ENCODE data around the gene NOX5.

NOX5 gene

DNA sequence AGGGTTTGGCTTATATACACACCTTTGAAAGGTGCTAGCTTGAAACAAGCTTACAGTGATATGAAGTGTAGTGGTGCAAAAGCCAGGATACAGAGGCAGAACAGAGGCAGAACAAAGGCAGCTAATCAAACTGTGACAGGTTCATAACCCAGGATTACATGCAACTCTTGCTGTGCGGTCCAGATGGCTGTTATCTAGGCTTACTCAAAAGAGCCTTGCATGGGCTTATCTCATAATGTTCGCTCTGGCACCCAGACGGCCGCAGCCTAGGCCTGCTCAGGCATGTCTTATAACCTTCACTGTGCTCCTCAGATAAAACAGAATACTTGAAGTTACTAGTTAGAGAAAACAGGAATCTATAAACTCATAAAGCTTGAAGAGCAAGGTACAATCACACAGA is 22.8 kb upstream of the NOX5 start:
- no peak for DNase-seq (ENCODE audit: low read depth in 2 of 2)

DNA sequence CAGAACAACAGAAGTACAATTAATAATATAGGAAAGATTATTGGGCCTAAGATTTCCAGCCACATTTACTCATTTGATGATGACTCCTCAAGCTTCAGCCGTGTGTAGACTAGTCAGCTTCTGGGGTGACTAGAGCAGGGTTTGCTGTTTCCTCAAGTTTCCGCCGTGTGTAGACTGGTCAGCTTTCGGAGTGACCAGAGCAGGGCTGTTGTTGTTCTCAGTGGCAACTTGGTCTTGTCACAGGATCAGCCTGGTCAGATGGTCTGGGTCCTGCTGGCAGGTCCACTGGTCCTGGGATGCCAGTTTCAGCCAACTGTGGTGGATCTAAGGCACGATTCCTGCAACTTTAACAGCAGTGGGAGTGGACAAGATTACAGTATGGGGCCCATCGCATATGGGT is 21.8 kb upstream of the NOX5 start:
- DNase-seq (ENCODE audit: low read depth in 2 of 2) = no peak

DNA sequence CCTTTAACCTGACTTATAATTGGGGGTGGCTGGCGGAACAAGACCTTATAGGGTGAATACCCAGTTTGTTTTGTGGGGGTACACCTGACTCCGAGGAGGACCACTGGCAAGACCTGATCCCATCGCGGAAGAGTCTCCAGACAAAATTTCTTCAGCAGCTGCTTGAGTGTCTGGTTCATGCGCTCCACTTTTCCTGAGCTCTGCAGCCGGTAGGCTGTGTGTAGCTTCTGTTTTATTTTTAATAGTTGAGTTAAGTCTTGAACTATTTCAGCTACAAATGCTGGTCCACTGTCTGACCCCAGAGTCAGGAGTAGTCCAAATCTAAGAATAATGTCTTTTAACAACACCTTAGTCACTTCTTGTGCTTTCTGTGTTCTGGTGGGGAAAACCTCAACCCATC is 21.2 kb upstream of the NOX5 start:
- no peak for DNase-seq (ENCODE audit: low read depth in 2 of 2)

GRCh38 chr15:68994149-68994548 is 20.3 kb upstream of the NOX5 start:
- DNase-seq (ENCODE audit: low read depth in 2 of 2) = no peak

DNA sequence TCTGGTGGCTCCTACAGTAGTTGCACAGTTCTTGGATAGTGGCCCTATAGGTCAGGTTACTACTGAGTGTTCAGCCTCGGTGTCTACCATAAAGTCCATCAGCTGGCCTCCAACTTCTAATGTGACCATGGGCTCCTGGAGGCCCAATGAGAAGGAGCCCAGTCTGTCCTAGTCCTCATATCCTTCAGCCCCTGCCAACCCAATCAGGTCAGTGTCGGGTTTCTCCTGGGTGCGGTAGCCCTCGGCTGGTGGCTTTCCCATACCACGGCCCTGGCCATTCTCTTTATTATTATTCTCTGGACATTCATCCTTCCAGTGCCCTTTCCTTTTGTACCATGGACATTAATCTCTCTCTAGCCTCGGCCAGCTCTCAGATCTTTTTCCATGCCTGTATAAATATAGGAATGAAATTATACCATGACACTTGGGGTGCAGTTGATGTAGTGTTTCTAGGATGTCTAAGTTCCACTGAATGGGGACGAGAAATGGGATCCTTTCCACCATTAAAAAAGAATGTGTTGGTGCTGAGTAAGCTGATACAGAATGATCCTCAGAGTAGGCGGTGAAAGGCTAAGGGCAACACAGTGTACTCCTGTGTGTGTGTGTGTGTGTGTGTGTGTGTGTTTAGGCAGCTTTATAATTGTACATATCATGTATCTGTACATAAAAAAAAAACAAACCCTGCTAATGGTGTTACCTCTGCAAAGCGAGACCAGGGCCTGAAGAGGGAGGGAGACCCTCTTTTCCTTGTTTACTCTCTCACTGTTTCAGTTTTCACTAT is 19.3 kb upstream of the NOX5 start:
- no peak for DNase-seq (ENCODE audit: low read depth in 2 of 2)

DNA sequence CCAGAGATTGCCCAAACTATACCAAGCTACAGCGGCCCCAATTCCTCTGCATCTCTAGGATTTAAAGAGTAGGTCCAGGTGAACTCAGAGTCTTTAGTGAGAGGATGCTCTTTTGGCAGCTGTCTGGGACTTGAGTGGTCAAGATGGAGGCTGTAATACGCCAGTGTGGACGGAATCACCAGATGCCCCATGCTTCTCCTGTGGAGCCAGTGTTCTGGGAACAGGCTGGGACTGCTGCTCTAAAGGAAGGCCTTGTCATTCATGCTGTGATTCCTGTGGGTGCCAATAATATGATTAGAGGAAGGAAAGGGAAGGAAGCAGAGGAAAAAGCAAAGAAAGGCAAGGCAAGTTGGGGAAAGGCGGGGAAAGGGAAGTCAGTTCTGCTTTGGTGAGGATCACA is 17.4 kb upstream of the NOX5 start:
- no peak for DNase-seq (ENCODE audit: low read depth in 2 of 2)

GRCh38 chr15:68997930-68998777 is 16.3 kb upstream of the NOX5 start:
- DNase-seq (ENCODE audit: low read depth in 2 of 2) = no peak

DNA sequence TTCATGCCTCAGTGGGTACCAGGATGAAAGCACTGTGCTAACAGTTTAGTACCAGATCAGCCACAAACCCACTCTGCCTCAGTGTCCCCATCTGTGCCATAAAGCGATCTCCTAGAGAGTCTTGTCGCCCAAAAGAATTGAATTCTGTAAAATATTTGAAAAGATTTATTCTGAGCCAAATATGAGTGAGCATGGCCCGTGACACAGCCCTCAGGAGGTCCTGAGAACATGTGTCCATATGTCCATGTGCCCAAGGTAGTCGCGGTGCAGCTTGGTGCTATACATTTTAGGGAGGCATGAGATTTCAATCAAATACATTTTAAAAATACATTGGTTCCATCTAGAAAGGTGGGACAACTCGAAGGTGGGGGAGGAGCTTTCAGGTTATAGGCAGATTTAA is 15.4 kb upstream of the NOX5 start:
- no peak for DNase-seq (ENCODE audit: low read depth in 2 of 2)

DNA sequence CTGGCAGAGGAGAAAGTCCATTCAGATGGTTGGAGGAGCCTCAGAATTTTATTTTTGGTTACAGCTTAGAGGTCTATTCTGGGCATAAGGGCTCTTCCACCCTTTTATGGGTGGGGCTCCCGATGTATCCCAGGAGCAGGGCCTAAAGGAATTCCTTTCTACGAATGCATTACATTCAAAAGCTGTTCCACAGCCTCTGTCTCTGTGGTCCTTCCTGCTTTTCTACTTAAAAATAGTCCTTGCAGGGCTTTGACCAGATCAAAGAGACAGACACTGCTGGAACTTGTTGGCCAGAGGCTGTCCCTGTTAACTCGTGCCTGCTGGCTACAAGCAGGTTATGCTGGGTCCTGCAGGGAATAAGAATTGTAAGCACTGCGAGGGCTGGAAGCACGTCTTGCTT is 14.4 kb upstream of the NOX5 start:
- no peak for DNase-seq (ENCODE audit: low read depth in 2 of 2)

- no peak for DNase-seq (ENCODE audit: low read depth in 2 of 2)
Measured at GRCh38 chr15:69000725-69001503, 13.6 kb upstream of the NOX5 start.

GRCh38 chr15:69002783-69003182 is 11.7 kb upstream of the NOX5 start:
- no peak for DNase-seq (ENCODE audit: low read depth in 2 of 2)

DNA sequence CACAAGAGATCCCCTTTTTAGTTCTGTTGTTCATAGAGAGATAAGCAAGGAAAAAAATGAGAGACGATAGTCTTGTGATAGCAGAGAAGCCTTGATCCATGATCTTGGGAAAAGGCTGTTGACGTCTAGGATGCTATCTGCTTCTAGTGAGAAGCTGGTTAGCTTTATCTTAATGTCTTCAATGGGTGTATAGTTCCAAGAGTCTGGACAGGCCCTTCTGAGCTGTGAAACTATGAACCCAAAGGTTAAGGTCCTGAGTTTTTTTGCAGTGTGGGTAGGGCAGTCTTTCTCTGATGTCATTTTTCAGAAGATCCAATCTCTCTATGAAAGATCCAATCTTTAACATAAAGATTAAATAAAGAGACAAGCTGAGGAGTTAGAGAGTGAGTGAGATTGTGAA is 10.5 kb upstream of the NOX5 start:
- no peak for DNase-seq (ENCODE audit: low read depth in 2 of 2)

GRCh38 chr15:69008056-69008455 is 6.4 kb upstream of the NOX5 start:
- no peak for DNase-seq (ENCODE audit: low read depth in 2 of 2)

GRCh38 chr15:69009341-69009740 is 5.2 kb upstream of the NOX5 start:
- no peak for DNase-seq (ENCODE audit: low read depth in 2 of 2)

DNA sequence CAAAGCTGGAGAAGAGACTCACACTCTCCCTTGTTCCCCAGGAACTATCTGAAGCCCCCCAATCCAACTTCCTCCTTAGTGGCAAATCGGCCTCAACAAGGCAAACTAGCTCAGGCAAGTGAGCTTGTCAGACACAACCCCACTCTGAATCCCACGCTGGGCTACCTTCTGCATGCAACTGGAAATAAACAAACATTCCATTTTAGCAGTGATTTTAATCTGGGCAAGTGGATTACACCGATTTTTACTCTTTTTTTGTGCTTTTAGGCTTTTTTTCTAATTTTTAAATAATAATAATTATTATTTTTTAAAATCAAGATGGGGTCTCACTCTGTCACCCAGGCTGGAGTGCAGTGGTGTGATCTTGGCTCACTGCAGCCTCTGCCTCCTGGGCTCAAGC is 2.9 kb upstream of the NOX5 start:
- no peak for DNase-seq (ENCODE audit: low read depth in 2 of 2)

DNA sequence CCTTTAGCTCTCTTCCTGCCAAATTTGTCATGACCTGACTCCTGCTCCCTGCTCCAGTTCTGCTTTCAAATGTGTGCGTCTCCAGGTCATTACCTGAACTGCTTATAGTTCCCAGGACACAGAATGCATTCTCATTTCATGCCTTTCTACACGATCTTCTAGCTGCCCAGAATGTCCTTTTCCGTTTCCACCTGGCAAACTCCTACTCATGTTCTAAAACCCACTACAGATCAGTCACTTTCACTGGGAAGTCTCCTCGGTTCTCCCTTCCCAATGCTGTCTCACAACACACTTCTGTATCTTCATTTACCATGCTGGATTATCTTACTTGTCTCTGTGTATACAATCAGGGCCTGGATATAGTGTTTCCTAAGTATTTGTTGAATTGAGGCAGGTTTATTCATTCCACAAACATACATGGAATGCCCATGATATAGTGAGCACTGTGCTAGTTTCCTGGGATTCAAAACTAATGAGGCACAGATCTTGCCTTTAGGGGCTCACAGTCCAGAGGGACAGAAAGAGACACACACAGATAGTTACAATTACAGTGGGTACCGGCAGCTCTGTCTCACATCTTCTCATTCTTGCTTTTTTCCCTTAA is 1.6 kb upstream of the NOX5 start:
- DNase-seq (ENCODE audit: low read depth in 2 of 2) = no peak

DNA sequence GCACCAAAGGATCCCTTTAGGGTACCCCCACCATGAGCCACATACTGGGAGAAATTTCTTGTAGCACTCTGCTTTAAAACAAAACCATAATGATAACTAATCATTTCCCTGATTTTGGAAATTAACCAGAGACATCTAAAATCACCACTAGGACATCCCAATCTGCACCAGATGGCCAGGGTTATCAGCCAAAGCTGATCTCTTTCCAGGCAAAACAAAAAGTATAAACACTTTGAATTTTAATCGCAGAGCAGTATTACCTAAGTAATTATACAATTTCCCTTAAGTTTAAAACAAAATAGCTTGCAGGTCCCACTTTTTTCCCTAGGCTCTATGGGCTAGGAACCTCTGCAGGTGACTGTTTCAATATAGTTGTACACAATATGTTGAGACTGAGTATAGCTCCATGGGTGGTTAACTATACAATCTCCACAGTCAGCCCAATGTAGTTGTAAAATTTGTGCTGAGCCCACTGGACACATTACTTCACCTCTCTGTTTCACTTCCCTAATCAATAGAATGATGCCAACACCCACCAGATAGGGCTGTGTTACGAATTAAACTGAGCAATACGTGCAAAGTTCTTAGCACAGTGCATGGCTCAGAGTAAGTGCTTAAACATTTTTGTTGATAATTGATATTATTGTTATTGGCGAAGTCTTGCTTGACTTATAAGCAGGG is 629 bp upstream of the NOX5 start:
- no peak for DNase-seq (ENCODE audit: low read depth in 2 of 2)

- no peak for DNase-seq (ENCODE audit: low read depth in 2 of 2)
Measured at GRCh38 chr15:69015591-69015990, 1.1 kb downstream of the NOX5 start.

DNA sequence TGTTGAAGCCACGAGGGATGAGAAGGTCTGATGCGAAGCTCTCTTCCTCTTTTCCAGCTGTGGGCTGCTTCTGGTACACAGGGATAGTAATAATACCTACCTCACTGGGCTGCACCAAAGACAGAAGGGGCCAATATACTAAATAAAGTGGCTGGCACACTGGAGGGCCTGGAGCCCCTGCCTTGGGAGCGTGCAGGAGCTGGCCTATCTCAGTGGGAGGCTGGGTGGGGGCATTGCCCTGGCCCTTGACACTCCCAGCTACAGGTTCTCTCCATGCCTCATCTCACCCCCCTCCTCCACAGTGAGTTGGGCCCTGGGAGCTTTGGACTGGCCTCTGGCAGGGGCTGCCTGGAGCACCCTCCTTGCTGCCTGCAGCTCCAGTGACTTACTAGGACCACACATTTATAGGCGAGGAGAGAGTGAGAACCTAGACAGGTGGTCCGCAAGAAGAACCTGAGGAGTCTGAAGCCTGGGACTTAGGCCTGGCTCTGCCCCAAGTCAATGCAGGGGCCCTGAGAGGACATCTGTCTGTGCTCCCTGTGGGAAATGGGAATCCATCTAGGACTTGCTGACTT is 1.6 kb downstream of the NOX5 start:
- DNase-seq (ENCODE audit: low read depth in 2 of 2) = no peak

DNA sequence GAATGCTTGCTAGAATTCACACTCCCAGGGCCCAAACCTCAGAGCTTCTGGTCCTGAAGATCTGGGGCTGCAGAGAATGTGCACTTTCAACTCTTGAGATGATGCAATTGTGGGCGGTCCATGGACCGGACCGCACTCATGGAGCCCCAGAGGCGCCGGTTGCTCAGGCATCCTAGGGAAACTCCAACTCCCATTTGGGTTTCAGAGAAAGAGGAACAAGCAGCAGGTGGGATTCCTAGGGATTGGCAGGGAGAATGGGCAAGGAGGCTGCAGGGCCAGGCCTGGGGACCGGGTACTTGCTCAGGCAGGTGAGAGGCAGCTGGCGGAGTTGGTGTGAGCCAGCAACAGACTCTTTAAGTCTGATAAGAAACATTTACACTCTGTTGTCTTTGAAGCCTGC is 3.5 kb downstream of the NOX5 start:
- DNase-seq (ENCODE audit: low read depth in 2 of 2) = no peak

GRCh38 chr15:69018951-69019350 is 4.5 kb downstream of the NOX5 start:
- DNase-seq (ENCODE audit: low read depth in 2 of 2) = no peak

All from activated CD4-positive, alpha-beta T cell treated with anti-CD3 and anti-CD28 coated beads for 24 hours (primary cell).